ENCODE data around the gene CDT1. TPM values are rescaled to one million over a fixed set of nuclear protein-coding genes. Genes with fewer than 3 reads are reported as not detected.
"Not testable (repeated sequence)": the region's sequence is repeated elsewhere in the genome, so short reads cannot be mapped to it uniquely, and the experiment has no call there.

Gene CDT1
- polyA plus RNA-seq, 3 donors, result 9.7 to 13.7 (median 10.5) TPM

DNA sequence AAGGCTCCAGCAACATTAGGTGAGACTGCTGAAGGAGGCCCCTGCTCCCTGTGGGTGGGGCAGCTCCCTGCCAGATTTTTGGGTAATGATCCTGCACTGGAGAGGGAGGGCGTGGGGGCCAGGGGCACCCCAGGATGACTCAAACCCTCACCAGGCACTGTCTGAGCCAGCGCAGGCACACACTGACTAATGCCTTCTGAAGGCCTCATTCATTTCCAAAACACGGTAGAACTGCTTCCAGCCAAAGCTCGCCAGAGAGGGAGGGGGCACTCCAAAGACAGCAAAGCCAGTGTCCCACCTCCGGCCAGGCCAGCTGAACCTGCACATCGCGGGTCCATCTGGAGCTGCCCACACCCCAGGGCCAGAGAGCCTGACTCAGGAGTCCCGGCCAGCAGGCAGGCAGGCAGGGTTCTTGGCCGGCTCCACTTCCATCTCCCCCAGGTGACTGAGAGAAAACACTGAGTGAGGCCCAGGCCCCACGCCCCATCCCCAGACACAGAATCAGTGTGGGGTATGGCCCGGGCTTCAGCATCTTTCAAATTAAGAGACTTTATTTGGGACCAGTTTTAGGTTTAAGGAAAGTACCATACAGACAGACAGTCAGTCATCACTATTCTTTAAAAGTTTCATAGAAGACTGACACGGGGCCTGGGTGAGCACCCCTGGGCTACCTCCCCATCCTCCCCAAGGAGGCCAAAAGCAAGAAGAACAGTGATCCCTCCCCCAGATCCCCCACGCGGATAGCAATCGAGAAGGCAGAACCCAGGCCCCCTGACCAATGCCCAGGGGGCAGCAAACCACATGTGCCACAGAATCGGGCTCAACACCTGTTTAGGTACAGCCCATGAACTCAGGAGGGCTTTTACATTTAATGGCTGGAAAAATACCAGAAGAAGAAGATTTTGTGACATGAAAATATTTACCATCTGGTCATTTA, 20.9 kb upstream of the CDT1 start:
- DNase-seq (ENCODE audit: low read depth in 3 of 3, low spot score in 2 of 3), result no peak

DNA sequence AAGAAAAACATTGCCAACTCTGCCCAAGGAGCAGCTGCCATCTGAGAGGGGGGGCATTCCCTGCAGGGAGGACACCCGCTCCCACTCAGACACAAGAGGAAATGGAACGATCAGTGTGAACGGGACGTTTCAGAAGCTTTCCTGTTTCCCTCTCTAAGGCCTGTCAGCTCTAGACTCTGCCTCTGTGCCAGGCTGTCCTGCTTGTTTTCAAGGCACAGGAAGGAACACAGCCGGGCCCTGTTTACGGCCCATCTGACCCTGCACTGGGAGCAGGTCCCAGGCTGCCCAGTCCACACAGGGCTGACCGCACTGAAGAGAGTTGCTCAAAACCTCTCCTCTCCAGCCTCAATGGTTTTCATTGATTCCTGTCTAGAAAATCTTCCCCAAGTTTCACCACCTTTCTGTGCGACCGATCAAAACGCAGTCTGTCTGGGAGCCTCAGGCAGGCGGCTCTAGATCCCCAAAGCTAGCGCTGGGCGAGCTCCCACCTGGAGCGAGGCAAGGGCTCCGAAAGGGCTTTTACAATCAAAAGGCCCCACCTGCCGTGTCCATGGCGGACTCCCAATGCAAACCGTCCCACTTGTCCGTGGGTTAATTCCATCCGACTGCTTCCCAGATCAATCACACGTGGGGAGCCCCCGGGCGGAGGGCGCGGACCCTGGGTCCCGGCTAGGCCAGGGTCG, 20.1 kb upstream of the CDT1 start:
- no peak for DNase-seq (ENCODE audit: low read depth in 3 of 3, low spot score in 2 of 3)

DNA sequence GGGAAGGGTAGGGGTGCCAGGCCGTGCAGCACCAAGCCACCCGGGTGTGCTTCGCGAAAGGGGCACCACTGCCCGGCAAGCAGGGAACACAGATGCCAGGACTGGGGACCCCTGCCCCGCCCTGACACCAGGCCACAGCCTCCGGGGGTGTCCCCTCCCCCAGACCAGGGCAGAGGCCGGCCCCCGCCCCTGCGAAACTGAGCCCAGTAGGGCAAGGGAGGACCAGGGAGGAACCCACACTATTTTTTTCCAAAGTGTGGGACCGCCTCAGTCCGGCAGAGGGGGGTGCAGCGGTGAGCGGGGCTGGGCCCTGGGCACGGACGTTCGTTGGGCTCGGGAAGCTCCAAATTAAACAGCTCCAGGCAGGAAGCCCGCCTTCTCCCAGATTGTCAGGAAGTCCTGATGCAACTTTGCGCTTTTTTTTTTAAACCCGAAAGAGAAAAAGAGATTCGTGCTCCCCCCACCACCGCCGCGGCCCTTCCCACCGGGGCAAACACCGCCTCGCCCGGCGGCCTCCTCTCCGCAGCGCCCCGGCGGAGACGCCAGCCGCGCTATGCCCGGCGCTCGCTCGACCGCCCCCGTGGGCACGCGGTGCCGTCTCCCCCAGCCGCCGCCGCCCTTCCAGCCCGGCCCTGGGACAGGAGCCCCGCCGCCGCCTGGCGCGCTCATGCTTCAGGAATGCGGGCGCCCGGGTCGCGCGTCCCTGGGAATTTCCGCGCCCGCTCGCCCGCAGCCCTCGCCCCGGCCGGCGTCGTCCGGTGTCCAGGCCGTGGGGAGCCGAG, 19.3 kb upstream of the CDT1 start:
- no peak for DNase-seq (ENCODE audit: low read depth in 3 of 3, low spot score in 2 of 3)

DNA sequence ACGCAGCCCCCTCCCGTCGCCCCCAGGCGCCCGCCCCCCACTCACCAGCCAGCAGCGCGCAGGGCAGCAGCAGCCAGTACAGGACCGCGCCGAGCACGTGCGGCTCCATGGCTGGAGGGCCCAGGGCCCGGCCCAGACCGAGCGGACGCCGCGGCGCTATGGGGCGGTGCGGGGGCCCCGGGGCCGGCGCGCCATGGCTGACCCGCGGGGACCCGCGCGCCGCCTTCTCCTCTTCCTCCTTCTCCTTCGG, 18.8 kb upstream of the CDT1 start:
- no peak for DNase-seq (ENCODE audit: low read depth in 3 of 3, low spot score in 2 of 3)

DNA sequence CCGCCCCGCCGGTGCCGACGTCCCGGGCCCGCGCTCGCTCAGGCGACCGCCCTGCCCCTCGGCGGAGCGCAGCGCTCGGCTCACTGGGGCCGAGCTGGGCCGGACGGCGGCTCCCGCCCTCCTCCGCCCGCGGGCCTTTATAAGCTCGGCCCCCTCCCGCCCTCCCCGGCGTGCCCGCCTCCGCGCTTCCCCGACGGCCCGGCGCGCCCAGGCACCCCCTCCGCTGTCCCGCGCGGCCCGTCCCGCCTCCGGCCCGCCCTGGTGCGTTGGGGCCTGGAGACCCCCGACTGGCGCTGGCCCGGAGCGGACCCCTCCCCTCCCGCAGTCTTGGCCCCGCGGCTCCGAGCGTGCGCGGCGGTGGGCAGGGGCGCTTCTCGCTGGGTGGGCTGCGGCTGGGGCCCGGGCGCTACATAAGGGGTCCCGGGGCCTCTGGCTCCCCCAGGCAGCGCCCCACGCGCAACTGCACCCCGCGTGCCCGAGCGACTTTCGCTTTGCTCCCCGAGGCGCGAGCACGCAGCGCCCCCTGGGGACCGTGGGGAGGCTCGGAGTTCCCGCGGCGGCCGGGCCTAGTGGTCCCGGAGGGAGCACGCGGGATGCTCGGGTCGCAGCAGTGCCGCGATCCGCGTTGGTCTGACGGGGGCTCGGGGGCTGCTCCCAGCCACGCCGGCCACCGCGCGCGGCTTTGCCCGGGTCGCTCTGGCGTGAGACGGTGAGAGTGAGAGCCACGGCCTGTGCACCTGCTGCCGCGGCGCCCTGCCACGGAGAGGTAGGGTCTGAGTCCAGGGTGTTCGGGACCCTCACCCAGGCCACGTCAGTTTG, 18.3 kb upstream of the CDT1 start, which contains the start of gene PIEZO1:
Gene PIEZO1 (minus strand): TSS at position 115 of the 819 bp plus-strand sequence. CDS start 256 bp downstream, outside the sequence.
- DNase-seq (ENCODE audit: low read depth in 3 of 3, low spot score in 2 of 3), result no peak

DNA sequence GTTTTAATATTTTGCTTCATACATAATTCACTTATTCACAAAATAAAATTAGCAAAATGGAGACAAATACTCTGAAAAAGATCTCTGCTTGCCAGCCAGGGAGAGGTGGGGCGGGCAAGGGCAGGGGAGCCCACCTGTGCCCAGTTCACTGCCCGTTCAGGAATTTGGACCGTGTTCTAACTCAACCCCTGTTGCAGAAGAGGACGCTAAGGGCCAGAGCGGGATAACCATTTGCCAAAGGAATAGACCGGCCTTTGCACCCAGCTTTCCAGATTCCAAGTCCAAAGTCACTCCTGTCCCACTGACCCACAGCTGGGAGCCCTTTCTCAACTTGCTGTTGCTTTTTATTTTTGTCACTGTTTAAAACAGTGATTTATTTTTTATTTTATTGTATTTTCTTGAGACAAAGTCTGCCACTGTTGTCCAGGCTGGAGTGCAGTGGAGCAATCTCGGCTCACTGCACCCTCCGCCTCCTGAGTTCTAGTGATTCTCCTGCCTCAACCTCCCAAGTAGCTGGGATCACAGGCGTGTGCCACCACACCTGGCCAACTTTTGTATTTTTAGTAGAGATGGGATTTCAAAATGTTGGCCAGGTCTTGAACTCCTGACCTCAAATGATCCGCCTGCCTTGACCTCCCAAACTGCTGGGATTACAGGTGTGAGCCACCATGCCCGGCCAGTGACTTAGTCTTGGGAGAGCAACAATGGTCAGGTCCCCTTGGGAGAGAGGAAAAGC, 15.8 kb upstream of the CDT1 start:
- DNase-seq (ENCODE audit: low read depth in 3 of 3, low spot score in 2 of 3), result no peak

DNA sequence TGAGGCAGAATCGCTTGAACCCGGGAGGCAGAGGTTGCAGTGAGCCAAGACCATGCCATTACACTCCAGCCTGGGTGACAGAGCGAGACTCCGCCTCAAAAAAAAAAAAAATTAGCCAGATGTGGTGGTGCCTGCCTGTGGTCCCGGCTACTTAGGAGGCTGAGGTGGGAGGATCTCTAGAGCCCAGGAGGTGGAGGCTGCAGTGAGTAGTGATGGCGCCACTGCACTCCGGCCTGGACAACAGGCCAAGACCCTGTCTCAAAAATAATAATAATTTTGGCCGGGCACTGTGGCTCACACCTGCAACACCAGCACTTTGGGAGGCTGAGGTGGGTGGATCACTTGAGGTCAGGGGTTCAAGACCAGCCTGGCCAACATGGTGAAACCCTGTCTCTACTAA, 14.8 kb upstream of the CDT1 start:
- DNase-seq (ENCODE audit: low read depth in 3 of 3, low spot score in 2 of 3), result not testable (repeated sequence)

DNA sequence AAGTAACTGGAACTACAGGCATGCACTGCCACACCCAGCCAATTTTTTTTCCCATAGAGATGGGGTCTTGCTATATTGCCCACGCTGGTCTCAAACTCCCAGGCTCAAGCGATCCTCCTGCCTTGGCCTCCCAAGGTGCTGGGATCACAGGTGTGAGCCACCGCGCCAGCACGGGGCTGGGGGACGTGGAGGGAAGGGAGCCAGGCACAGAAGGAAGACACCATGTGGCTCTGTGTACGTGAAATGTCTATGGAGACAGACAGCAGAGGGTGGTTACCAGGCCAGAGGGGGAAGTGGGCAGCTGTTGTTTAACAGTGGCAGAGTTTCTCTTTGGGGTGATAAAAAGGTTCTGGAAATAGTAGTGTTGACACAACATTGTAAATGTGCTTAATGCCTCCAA, 14.0 kb upstream of the CDT1 start:
- no peak for DNase-seq (ENCODE audit: low read depth in 3 of 3, low spot score in 2 of 3)

DNA sequence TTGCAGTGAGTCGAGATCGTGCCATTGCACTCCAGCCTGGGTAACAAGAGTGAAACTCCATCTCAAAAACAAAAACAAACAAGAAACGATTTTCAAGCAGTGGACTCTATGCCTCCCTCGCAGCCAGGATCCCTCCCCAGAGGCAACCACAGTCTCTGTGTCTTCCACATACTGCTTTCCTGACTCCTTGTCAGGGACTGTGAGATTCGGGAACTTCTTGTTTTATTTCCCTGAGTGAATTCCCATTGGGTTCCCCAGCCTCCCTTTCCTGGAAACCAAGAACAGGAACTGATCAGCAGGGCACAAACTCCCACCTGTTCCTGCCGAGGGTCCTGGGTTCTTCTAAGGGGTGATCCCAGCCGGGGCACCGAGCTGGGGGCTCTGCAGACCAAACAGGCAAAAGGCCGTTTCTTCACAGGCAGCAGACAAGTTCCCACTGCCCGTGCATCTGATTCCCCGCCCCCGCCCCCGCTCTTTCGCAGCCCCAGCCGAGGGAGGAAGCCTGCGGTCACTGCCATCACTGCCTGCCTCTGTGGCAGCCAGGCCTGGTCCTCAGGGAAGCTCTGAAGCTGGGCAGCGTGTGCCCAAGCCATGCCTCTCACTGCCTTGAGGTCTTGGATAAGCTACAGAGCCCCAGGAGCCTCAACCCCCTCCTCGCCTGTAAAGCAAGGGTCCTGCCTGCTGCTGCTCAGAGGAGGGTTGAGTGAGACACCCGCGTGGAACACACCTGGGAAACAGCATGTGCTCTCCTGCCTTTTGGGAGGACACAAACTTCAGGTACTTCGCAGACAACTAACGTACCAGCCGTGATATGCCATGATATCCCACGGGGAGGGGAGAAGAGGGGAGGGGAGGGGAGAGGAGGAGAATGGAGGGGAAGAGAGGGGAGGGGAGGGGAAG, 13.0 kb upstream of the CDT1 start:
- DNase-seq (ENCODE audit: low read depth in 3 of 3, low spot score in 2 of 3), result no peak

DNA sequence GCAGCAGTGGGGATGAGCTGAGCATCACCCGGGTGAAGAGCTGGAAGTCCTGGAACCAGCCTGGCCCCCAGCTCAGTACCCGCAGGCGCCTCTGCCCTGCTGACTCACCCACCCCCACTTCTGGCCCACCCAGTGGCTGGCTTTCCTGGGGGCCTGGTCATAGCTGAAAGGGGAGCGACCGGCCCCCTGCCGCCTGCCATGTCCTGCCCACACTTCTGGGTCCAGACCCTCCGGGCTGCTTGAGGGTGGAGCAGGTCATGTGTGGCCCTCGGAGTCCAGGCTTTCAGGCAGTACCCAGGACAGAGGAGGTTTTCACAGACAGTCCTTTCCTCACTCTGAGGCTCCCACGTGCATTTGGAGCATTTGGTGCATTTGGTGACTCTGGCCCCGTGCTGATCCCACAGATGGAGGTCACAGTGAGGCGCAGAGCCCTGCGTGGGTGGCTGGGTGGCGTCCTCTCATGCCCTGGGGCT, 11.5 kb upstream of the CDT1 start:
- no peak for DNase-seq (ENCODE audit: low read depth in 3 of 3, low spot score in 2 of 3)

DNA sequence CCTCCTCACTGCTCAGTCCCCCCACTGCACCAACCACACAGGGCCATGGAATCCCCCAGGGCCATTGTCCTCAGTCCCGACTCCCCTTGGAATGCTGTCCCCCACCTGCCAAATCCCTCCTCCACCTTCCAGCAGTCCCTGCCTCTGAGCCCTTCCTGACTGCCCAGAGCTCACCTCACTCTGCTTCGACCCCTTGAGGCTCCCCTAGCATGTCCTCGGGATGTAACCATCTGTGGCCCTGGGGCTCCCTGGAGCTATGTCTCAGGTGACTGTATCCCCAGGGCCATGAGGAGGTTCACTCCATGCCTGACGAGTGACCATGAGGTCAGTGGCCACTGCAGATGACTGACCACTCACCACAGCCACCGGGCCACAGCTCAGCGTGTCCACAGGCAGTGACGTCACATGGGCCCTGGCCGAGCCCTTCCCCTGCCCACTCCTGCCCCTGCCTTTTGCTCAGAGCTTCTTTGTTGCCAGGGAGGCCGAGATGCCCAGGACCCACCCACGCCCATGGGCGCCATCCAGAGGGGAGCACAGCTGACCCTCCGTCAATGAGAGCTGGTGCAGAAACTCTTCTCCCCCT, 10.8 kb upstream of the CDT1 start:
- no peak for DNase-seq (ENCODE audit: low read depth in 3 of 3, low spot score in 2 of 3)

DNA sequence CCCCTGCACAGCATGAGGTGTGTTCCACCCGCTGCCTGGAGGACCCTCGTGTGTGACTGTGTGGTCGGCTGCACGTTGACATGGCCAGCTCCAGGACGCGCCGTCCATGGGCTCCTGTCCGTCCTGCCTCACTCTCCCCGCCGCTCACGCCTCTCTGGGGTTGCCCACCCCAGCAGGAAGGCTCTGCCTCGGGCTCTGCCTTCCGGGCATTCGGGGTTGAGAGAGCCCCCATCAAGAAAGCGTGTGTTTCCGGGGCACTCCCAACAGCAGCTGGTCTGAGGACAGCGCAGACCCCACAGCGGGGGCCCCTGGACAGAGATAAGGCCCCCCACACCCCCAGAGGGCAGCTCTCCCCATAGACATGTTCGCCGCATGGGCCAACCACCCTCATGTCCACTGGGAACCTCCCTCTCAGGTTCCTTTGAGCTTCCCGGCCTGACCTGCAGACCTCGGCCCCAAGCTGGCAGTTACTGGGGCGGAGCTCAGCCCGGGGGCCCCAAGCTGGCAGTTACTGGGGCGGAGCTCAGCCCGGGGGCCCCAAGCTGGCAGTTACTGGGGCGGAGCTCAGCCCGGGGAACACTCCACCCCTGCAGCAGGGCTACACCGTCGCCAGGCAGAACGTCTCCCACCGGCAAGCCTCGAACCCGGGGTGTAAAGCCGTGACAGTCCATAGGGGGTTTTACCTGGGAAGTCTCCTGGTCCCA, 10.2 kb upstream of the CDT1 start:
- DNase-seq (ENCODE audit: low read depth in 3 of 3, low spot score in 2 of 3), result no peak

DNA sequence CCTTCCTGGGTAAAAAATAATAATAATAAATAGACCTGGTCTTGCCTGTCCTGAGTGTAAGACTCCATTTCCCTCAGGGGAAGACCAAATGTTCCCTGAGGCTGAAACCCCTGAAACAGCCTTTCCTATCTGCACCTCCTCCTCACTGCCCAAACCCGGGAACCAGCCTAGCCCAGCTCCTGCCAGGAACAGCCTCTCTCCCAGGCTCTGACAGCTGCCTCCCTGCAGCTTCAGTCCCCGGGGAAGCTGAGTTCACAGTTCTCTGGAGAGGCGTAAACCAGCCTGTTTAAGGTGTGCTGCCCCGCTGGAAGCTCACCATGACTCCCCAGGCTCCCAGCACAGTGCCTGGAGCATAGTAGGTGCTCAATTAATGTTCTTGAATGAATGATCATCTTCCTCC, 7.3 kb upstream of the CDT1 start:
- DNase-seq (ENCODE audit: low read depth in 3 of 3, low spot score in 2 of 3), result no peak

DNA sequence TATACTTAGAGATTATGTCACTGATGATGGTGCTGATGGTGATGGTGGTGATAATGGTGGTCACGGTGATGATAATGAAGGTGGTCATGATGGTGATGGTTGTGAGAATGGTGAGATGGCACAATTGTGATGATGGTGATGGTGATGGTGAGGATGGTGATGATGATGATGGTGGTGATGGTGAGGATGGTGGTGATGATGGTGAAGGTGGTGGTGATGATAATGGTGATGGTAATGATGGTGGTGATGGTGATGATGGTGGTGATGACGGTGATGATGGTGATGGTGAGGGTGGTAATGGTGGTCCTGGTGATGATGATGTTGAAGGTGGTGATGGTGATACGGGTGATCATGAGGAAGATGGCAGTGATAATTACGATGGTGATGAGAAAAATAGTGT, 5.5 kb upstream of the CDT1 start:
- no peak for DNase-seq (ENCODE audit: low read depth in 3 of 3, low spot score in 2 of 3)

DNA sequence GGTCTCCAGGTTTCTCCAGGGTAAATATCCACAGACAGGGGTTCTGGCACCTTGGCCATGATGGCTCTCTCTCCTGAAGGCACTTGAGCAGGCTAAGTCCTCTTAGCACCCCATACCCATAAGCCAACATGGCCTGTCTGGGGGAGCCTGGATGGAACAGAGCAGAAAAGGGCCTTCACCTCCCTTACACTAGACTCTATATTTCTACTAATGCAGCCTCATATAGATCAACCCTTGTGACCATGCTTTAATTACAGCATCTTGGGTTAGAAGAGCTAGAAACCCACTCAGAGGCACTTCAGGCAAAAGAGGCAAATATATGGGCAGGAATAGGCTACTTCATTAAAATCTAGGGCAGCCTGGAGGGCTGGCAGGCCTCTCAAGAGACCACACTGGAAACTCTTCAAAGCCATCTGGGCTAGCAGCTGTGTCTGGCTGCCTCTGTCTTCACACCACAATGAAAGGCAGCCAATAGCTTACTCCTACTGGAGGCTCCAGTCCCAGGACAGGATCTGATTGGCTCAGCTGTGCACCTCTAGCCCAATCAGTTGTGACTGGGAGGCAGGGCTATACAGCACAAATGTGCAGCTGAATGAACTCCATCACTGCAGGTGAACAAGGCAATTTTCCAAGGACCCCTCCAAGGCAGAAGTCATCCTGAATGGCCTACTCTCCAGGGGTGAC, 4.7 kb upstream of the CDT1 start:
- DNase-seq (ENCODE audit: low read depth in 3 of 3, low spot score in 2 of 3), result no peak

DNA sequence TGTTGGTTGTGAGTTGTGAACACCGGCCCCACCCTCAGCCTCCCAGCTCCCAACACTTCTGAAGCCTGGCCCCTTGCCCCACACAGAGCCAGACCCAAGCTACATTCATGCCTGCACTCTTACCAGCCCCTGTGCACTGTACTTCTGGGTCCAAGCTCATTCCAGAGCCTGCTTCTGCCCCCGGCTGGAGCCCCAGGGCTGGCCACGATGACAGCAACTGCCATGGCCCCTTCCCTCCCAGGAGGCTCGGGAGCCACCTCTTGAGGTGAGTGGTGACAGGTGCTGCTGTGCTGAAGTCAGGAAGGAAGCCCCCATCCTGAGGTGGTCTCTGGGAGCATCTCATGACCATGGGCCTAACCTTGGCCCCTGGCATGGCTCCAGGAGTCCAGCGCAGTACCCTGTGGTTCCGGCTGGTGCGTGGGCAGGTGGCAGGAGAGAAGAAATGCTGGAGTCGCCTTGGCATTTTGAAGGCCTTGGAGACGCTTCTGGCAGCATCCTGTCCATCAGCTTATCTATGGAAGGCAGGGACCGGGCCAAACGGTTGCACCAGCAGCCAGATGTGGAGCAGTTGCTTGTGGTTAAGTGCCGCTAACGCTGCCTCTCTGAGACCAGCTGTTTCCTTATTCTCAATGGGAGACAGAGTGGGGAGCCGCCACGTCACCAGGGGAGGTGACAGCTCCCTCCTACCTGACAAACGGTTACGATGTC, 3.9 kb upstream of the CDT1 start:
- no peak for DNase-seq (ENCODE audit: low read depth in 3 of 3, low spot score in 2 of 3)

DNA sequence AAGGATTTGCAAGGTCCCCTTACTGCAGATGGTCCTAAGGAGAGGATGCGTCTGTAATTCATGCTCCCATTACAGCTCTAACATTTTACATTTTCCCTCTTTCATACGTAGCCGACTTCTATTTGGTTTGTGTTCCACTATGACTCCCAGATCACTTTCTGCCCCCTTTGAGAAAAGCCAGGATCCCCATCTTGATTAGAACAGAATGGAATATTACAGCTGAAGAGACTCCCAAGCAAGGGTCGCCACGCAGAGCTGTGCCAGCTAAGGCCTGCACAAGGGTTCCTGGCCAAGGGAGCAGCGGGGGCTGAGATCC, 3.4 kb upstream of the CDT1 start:
- DNase-seq (ENCODE audit: low read depth in 3 of 3, low spot score in 2 of 3), result no peak

Data from right renal cortex interstitium (tissue), 3 donors.